Effector memory CD8-positive, alpha-beta T cell (primary cell): ENCODE measurements around the gene ZNF750.
A peak's percentile ranks its signal among the peaks of the same experiment; 100 is the strongest.

Source experiments
- ATAC-seq: fragments of 150-1000 bp; cut with Tn5 transposase; replicated peaks from 2 replicates; pipeline ENCODE4 v1.10.0; 2021; ENCODE audit warnings: mild to moderate bottlenecking, moderate library complexity
- DNase-seq, 3 experiments: peaks; one replicate each; pipeline ENCODE4 v3.0.0; 2021
- H3K27ac Mint-ChIP-seq, 2 donors: one replicate each; pipeline ENCODE4 v1.8.0; 2022; ENCODE audit warnings: mild to moderate bottlenecking in 2 of 2, mixed read lengths in 2 of 2, moderate library complexity in 2 of 2
- H3K27me3 Mint-ChIP-seq, 2 donors: one replicate each; pipeline ENCODE4 v1.8.0; 2022; ENCODE audit warnings: mixed read lengths in 2 of 2
- H3K36me3 Mint-ChIP-seq: one replicate; pipeline ENCODE4 v1.8.0; 2022; ENCODE audit warnings: mild to moderate bottlenecking, moderate library complexity, mixed read lengths; ENCODE audit not compliant: insufficient read depth
- H3K4me1 Mint-ChIP-seq, 2 donors: one replicate each; pipeline ENCODE4 v1.8.0; 2022; ENCODE audit warnings: low read depth in 2 of 2, mixed read lengths in 2 of 2
- H3K4me3 Mint-ChIP-seq, 2 donors: one replicate each; pipeline ENCODE4 v1.8.0; 2022; ENCODE audit warnings: mild to moderate bottlenecking in 2 of 2, mixed read lengths in 2 of 2, moderate library complexity in 2 of 2
- H3K9me3 Mint-ChIP-seq, 2 donors: one replicate each; pipeline ENCODE4 v1.8.0; 2022; ENCODE audit warnings: mixed read lengths in 2 of 2

ZNF750 gene

GRCh38 chr17:82815354-82815753 lies 24.5 kb downstream of the ZNF750 start:
- H3K9me3 Mint-ChIP-seq: peaks cover 0 to 3% of the 10 kb centered on the region in 2 donors
- H3K4me3 Mint-ChIP-seq: no peak overlapping the region
- ATAC-seq: no peak
- no peak for DNase-seq
- H3K4me1 Mint-ChIP-seq: peaks cover 0 to 8% of the 10 kb centered on the region in 2 donors
- peaks cover 20% of the 10 kb centered on the region for H3K36me3 Mint-ChIP-seq
- peak overlapping the region; percentile 32 to 76 for H3K27ac Mint-ChIP-seq
- H3K27me3 Mint-ChIP-seq: no peaks in the 10 kb centered on the region

- DNase-seq (no peak), ATAC-seq (no peak)
- no peaks in the 10 kb centered on the region for H3K27me3 Mint-ChIP-seq
- H3K27ac Mint-ChIP-seq: peak overlapping the region in 1 of 2 donors; percentile 76
- no peak overlapping the region for H3K4me3 Mint-ChIP-seq
- peaks cover 20% of the 10 kb centered on the region for H3K36me3 Mint-ChIP-seq
- H3K4me1 Mint-ChIP-seq: peaks cover 0 to 8% of the 10 kb centered on the region in 2 donors
- no peaks in the 10 kb centered on the region for H3K9me3 Mint-ChIP-seq
Measured at GRCh38 chr17:82814834-82815233, 25.0 kb downstream of the ZNF750 start.

GRCh38 chr17:82813299-82814051 lies 26.3 kb downstream of the ZNF750 start:
- no peak for ATAC-seq
- H3K36me3 Mint-ChIP-seq: peaks cover 16% of the 10 kb centered on the region
- no peak overlapping the region for H3K4me3 Mint-ChIP-seq

GRCh38 chr17:82812601-82813000 lies 27.2 kb downstream of the ZNF750 start:
- ATAC-seq: no peak
- no peak for DNase-seq
- Mint-ChIP-seq H3K27me3 (no peaks in the 10 kb centered on the region), H3K4me3 (no peak overlapping the region), H3K36me3 (peaks cover 16% of the 10 kb centered on the region), H3K4me1 (peaks cover 0 to 6% of the 10 kb centered on the region in 2 donors), H3K9me3 (no peaks in the 10 kb centered on the region), H3K27ac (no peak overlapping the region)

More at GRCh38 chr17:82813299-82814051, 26.3 kb downstream of the ZNF750 start:
- Mint-ChIP-seq H3K27ac (peak overlapping the region in 1 of 2 donors; percentile 55), H3K4me1 (peaks cover 0 to 8% of the 10 kb centered on the region in 2 donors), H3K9me3 (no peaks in the 10 kb centered on the region), H3K27me3 (no peaks in the 10 kb centered on the region)
- no peak for DNase-seq

- Mint-ChIP-seq H3K27ac (no peak overlapping the region), H3K36me3 (peaks cover 16% of the 10 kb centered on the region), H3K4me1 (peaks cover 0 to 6% of the 10 kb centered on the region in 2 donors), H3K9me3 (no peaks in the 10 kb centered on the region), H3K4me3 (no peak overlapping the region), H3K27me3 (no peaks in the 10 kb centered on the region)
- DNase-seq: no peak
- ATAC-seq: no peak
Measured at GRCh38 chr17:82812058-82812457, 27.8 kb downstream of the ZNF750 start.

- Mint-ChIP-seq H3K4me1 (peaks cover 0 to 4% of the 10 kb centered on the region in 2 donors), H3K27ac (no peak overlapping the region), H3K27me3 (no peaks in the 10 kb centered on the region), H3K36me3 (peaks cover 14% of the 10 kb centered on the region), H3K4me3 (no peak overlapping the region), H3K9me3 (no peaks in the 10 kb centered on the region)
- DNase-seq (no peak), ATAC-seq (no peak)
Measured at GRCh38 chr17:82810644-82811430, 29.0 kb downstream of the ZNF750 start.

- Mint-ChIP-seq H3K36me3 (peaks cover 9% of the 10 kb centered on the region), H3K9me3 (no peaks in the 10 kb centered on the region), H3K27ac (peak overlapping the region in 1 of 2 donors; percentile 68), H3K4me3 (no peak overlapping the region), H3K27me3 (no peaks in the 10 kb centered on the region), H3K4me1 (no peaks in the 10 kb centered on the region)
- DNase-seq: no peak
- ATAC-seq: no peak
Measured at GRCh38 chr17:82808921-82809905, 30.6 kb downstream of the ZNF750 start.

- DNase-seq (no peak), ATAC-seq (no peak)
- Mint-ChIP-seq H3K27ac (peak overlapping the region in 1 of 2 donors; percentile 68), H3K27me3 (no peaks in the 10 kb centered on the region), H3K4me3 (no peak overlapping the region), H3K36me3 (peaks cover 7% of the 10 kb centered on the region), H3K9me3 (no peaks in the 10 kb centered on the region), H3K4me1 (peaks cover 2 to 4% of the 10 kb centered on the region in 2 donors)
Measured at GRCh38 chr17:82808006-82808405, 31.8 kb downstream of the ZNF750 start.

- Mint-ChIP-seq H3K4me3 (no peak overlapping the region), H3K27me3 (no peaks in the 10 kb centered on the region), H3K36me3 (peaks cover 7% of the 10 kb centered on the region), H3K27ac (peak overlapping the region in 1 of 2 donors; percentile 68), H3K4me1 (peaks cover 4% of the 10 kb centered on the region in 2 donors), H3K9me3 (no peaks in the 10 kb centered on the region)
- no peak for ATAC-seq
- no peak for DNase-seq
Measured at GRCh38 chr17:82807562-82807961, 32.3 kb downstream of the ZNF750 start.

GRCh38 chr17:82807101-82807500 lies 32.7 kb downstream of the ZNF750 start:
- no peak for ATAC-seq
- Mint-ChIP-seq H3K4me3 (no peak overlapping the region), H3K36me3 (peaks cover 4% of the 10 kb centered on the region), H3K27me3 (no peaks in the 10 kb centered on the region), H3K27ac (no peak overlapping the region), H3K4me1 (peaks cover 6 to 7% of the 10 kb centered on the region in 2 donors), H3K9me3 (no peaks in the 10 kb centered on the region)
- no peak for DNase-seq

- H3K4me3 Mint-ChIP-seq: no peak overlapping the region
- no peak for ATAC-seq
- DNase-seq: no peak
- H3K9me3 Mint-ChIP-seq: no peaks in the 10 kb centered on the region
- peaks cover 9% of the 10 kb centered on the region in 2 donors for H3K4me1 Mint-ChIP-seq
- H3K27me3 Mint-ChIP-seq: no peaks in the 10 kb centered on the region
- no peak overlapping the region for H3K27ac Mint-ChIP-seq
- no peaks in the 10 kb centered on the region for H3K36me3 Mint-ChIP-seq
Measured at GRCh38 chr17:82806645-82807044, 33.2 kb downstream of the ZNF750 start.

GRCh38 chr17:82805823-82806222 lies 34.0 kb downstream of the ZNF750 start:
- no peaks in the 10 kb centered on the region for H3K27me3 Mint-ChIP-seq
- no peak overlapping the region for H3K4me3 Mint-ChIP-seq
- no peaks in the 10 kb centered on the region for H3K36me3 Mint-ChIP-seq
- H3K27ac Mint-ChIP-seq: no peak overlapping the region
- DNase-seq: no peak
- peaks cover 9 to 14% of the 10 kb centered on the region in 2 donors for H3K4me1 Mint-ChIP-seq
- no peaks in the 10 kb centered on the region for H3K9me3 Mint-ChIP-seq
- no peak for ATAC-seq

GRCh38 chr17:82805254-82805653 lies 34.6 kb downstream of the ZNF750 start:
- ATAC-seq (no peak), DNase-seq (no peak)
- Mint-ChIP-seq H3K36me3 (no peaks in the 10 kb centered on the region), H3K9me3 (no peaks in the 10 kb centered on the region), H3K4me1 (peaks cover 9 to 14% of the 10 kb centered on the region in 2 donors), H3K27me3 (no peaks in the 10 kb centered on the region), H3K4me3 (no peak overlapping the region), H3K27ac (no peak overlapping the region)
